SHP77 treated with DMSO at 0.1 percent for 48 hours (cell line): ENCODE results near the gene CHRDL2.
A peak's percentile ranks its signal among the peaks of the same experiment; 100 is the strongest.

Experiments
- DNase-seq: peaks from one replicate; lab custom pipeline; 2025; lab: John Stamatoyannopoulos, UW

The CHRDL2 gene

DNA sequence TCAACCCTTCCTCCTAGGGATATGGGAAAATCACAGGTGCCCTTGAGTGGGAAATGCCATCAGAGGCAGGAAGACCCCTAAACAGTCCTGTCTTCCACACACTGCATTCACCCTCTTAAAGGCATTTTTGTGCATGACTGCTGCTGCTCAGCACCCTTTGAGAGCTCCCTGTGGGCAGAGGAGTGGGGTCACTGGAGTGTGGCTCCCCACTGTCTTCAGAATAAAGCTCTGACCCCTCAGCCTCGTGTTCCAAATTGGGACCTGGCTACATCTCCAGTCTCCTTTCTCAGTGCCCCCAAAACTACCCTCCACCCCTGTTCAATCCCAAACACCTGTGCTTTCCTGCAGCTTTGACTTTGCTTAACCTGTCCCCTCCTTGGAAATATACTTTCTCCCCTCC is 46.6 kb downstream of the CHRDL2 start:
- DNase-seq, result no peak

- DNase-seq, result no peak
Observed at GRCh38 chr11:74683941-74684481, 47.2 kb downstream of the CHRDL2 start.

DNA sequence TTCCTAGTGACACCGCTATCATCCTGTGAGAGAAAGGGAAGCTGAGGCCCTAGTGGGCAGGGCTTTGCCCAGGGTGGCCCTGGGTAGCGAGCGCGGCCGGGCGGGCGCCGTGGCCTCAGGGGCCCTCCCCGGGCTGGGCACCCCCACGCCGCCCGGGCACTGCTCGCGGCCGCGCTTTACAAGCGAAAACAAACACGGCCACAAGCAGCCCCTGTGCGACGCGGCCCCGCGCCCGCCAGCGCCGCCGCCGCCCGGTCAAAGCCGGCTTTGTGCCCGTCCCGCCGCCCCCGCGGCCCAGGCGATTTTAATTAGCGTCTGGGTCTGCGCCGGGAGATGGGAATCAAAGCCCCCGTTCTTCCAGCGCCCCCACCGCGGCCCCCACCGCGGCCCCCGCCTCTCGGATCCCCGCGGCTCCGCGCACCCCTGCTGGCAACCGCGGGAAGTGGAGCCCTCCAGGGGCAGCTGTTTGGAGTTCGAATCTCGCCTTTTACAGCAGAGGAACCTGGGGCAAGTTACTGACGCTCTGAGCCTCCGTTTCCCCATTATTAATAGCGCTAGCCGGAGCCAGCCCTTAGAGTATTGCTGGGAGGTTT is 47.9 kb downstream of the CHRDL2 start:
- DNase-seq, result no peak

- DNase-seq, result no peak
Observed at GRCh38 chr11:74682731-74683278, 48.4 kb downstream of the CHRDL2 start.

DNA sequence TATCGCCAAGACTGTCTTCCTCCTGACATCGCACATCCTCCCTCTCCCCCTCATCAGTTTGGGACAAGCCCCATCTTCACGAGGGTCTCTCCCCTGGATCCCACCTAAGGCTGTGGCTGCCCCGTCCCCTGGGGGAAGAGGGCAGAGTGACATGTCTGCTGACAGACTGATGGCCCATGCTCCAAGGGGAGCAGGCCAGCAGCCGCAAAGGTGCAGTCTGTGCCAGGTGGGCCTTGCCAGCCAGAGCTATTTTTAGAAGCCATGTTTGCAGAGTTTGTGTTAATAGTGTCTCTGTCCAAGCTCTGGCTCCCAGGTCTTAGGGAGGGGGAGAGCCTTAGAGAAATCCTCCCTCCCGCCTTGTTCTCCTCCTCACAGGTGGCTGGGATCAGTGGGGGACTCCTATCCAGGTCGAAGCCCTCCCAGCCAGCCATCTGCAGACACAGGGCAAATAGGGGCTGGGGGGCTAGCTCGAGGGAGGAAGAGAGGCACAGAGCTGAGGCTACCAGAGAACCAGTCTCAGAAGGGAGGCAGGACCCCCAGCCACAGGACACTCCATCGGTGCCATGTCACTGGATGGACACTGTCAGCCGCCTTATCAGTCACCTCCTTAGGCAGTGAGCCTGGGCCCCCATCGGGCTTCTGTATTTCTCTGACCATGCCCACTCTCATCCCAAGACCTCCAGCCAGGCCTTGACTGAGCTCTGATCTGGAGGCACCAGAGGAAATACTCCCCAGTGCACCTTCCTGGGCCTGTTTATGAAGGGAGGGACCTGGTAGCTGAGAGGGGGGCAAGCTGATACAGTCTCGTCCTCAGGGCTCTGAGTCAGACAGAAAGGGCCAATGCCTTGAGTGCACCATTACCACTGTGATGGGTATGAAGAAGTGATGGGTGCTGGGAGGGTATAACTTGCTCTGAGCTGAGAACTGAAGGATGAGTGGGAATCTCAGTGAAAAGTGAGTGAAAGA is 49.3 kb downstream of the CHRDL2 start:
- DNase-seq, result peak; percentile 76

DNA sequence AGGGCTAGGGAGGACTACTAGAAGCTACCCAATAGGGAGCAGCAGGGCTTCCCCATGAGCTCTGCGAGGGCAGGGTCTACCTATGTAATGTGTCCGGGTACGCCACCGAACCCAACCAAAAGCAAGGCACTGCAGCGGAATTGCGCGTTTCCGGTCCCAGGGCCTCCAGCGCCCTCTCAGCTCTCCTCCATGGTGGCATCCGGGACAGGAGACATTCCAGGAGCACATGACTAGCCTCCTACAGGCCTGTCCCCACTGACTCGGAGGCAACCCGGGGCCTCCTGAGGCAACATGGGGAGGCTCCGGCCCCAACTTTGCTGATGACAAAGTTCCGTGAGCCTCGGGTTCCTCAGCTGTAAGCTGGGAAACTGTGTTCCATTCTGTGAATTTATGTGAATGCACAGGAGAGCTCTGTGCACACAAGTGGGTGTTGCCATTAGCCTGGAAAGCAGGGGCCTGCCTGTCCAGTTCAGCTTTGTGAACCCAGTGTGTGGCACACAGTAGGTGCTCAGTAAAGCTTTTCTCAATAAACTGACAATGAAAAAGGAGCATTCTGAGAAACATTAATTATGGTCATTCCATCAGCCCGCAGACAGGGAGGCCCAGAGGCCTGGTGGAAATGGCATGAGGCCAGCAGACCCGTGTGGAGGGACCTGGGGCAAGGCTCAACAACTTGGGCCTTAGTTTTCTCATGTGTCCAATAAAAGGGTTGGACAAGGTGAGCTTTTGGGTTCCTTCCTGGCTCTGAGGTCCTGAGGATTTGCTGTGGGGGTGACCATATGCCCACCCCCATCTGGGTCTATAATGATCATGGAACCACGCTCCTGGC is 50.3 kb downstream of the CHRDL2 start:
- DNase-seq, result no peak

GRCh38 chr11:74680035-74680671 is 51.1 kb downstream of the CHRDL2 start:
- DNase-seq, result no peak

DNA sequence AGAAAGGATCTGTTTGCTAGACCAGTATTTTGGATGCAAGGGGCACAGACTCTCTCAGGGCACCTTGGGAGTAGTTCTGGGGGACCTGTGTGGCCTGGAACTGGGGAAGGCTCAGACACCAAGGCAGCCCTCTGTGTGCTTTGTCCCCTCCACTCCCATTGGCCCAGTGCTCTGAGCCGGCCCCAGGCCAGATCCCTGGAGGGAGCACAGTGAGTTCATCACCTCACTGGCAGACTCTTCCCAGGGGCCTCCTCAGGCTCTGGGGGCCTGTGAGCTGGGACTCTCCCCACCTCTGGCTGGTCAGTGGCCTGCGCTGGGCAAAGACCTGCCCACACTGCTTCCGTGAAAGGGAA is 51.7 kb downstream of the CHRDL2 start:
- DNase-seq, result no peak

DNA sequence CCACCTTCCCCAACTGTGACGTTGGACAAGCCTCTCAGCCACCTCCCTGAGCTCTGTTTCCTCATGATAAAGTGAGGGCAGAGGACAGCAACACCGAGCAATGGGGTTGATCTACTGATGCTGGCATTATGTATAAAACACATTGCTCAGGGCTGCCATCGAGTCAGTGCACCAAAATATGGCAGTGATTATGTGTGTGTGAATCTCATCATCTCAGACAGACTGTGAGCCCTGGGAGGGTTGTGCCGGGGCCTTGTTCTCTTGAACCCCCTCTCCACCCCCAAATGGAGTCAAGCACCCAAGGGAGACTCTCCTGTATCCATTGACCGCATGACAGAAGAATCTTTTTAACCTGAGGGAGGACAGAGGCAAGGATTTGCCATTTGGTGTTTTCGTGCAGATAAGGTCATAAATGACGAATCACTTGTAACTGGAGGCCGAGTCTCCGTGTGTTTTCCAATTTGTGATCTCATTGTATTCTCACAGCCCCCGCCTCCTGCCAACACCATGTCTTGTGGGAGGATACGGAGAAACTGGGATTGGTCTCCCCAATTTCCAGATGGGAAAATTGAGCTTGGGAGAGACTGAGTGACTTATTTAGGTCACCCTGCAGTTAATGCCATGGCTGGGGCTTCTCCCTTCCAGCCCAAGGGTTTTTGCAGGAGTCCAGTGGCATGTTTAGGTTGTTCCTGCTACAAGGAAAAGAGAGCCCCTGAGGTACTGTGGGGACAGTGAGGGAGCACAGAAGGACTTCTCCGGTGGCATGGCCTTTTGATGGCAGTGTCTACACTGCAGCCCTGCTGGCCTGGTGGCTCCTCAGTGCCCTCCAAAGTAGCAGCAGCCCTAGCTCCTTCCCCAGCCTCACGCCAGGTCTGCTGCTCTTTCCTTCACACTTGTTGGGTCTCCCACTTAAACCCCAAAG is 52.4 kb downstream of the CHRDL2 start:
- DNase-seq, result no peak

- no peak for DNase-seq
Observed at GRCh38 chr11:74678041-74678440, 53.2 kb downstream of the CHRDL2 start.

- DNase-seq, result no peak
Observed at GRCh38 chr11:74677131-74677530, 54.1 kb downstream of the CHRDL2 start.

DNA sequence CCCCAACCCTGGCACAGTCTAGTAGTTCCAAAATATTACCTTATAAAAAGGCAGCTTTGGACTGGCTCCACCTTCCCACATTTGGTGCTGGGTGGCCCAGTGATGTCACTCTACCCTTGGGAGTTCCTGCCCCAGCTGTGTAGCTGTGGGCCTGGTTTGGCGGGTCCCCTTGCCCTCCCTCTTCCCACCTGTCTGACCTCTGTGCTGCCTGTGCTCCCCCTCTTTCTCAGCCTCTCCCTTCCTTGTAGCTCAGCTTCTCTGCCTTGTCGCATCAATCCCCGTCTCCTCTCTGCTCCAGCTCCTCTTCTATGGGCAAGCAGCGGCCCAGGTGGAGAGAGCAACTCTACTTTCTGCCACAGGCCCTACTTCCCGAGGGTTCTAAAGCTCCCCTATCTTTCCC is 54.6 kb downstream of the CHRDL2 start:
- DNase-seq, result no peak

GRCh38 chr11:74675761-74676160 is 55.5 kb downstream of the CHRDL2 start:
- DNase-seq, result no peak

DNA sequence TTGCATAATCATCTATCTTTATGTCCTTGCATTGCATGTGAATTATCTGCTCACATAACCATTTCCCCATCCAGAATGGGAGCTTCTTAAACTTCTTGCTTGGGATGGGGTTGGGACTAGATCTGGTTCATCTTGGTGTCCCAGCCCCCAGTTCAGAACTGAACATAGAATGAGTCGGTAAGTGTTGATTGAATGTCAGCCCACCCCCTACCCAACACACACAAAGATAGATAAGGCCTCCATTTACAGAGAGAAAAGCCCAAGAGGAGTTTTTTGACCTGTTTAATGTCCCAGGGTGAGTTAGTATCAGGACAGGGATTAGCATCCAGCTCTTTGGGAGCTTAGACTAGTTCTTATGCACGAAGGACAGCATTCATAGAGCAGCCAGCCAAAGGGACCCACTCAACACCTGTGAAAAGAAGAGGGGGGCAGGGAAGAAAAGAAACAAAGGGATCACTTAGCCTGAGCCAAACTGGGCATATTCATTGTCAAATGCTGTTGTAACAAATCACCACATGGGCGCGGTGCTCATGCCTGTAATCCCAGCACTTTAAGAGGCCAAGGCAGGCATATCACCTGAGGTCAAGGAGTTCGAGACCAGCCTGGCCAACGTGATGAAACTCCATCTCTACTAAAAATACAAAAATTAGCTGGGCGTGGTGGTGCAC is 57.4 kb downstream of the CHRDL2 start:
- no peak for DNase-seq

DNA sequence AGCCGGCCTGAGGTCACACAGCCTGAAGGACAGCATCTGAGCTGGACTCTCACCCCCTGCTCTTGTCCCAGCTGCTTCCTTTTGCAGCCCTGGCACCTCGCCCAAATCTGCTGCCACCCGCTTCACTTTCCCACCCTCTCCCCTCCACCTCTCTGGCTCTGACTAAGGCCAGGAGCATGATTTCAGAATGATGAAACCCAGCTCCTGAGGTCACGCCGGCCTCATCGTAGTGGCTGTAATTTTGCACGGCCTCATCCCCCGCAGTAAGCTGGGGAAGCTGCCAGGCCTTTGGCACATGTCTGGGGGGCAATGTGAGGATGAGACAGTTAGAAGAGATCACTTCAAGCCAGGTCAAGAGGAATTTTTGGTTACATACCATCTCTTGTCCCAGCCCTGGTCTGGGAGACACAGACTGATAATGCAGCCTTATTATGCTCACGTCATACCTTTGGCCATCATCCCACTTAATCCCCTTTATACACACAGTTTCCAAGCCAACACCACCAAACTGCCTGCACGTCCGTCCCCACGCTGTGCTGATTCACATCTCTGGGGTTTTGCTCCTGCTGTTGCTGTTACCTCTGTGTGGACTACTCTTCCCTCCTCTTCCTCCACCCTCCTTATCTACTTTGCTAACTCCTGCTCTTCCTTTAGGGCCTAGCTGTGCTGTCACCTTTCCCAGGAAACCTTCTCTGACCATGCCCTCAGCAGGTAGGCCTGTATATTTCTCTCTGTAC is 58.1 kb downstream of the CHRDL2 start:
- peak; percentile 91 for DNase-seq

- DNase-seq, result no peak
Observed at GRCh38 chr11:74672332-74672955, 58.8 kb downstream of the CHRDL2 start.

DNA sequence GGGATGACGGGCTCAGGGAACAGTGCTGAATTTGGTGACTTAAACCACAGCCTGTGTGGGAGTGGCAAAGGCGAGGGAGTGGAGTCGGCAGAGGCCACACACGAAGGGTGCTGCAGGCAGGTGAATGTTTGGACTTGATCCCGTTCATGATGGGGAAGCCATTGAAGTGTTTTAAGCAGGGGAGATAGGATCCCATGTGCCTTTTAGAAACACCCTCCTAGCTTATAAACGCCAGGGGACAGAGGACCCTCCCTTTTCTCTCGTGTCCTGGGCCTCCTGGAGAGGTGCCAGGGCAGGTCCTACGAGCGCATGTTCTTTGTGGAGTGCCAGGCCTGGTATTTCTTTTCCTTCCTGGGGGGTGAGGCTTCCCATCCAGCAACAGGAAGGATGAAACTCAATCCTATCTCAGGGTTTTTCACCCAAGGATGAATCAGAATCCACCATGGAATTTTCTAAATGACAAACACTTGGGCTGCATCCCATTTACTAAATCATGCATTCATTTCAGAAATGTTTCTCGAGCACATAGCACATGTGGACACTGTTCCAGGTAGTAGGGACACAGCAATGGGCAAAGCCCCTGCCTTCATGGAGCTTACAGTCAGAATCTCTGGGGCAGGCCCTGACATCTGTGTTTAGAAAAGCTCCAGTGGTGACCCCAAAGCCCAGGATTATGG is 59.6 kb downstream of the CHRDL2 start:
- DNase-seq, result no peak

- no peak for DNase-seq
Observed at GRCh38 chr11:74670171-74670570, 61.1 kb downstream of the CHRDL2 start.
